NCI-H2081 treated with DMSO at 0.1 percent for 48 hours (cell line): ENCODE measurements around the gene TAF12.
"Not testable (repeated sequence)": the region's sequence is repeated elsewhere in the genome, so short reads cannot be mapped to it uniquely, and the experiment has no call there.

ENCODE experiments used
- DNase-seq: peaks from one replicate; lab custom pipeline; 2025; lab: John Stamatoyannopoulos, UW

TAF12 gene

DNA sequence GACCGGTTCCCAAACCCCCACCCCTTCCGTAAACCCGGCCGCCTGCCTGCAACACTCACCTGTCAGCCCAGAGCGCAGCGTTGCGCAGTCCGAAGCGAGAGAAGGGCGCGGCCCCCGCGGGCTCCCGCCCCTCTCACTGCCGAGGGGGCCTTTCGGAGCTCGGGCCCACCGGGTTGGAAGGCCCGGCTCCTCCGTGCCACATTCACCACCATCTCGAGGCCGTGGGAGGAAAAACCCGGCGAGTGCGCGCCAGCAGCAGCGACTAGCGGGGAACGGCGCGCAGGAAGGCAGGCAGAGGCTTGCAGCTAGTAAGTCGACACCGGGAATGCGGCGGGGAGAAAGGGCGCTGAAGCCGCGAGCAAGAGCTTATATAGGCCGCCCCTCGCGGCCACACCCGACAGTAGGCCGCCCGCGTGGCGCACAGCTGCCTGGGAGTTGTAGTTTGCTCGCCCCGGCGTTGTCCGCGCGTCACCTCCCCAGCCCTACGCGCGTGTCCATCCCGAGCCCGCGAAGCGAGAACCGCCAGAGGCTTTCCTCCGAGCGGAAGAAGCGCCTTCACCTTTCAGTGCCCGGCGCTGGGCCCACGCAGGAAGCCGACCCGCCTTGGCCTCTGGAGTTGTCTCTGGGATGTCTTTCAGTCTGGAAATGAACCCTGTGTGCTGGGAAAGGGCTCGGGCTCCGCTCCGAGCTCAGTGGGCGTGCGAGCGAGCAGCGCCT lies 61.2 kb downstream of the TAF12 start:
- peak; percentile 69 for DNase-seq

DNA sequence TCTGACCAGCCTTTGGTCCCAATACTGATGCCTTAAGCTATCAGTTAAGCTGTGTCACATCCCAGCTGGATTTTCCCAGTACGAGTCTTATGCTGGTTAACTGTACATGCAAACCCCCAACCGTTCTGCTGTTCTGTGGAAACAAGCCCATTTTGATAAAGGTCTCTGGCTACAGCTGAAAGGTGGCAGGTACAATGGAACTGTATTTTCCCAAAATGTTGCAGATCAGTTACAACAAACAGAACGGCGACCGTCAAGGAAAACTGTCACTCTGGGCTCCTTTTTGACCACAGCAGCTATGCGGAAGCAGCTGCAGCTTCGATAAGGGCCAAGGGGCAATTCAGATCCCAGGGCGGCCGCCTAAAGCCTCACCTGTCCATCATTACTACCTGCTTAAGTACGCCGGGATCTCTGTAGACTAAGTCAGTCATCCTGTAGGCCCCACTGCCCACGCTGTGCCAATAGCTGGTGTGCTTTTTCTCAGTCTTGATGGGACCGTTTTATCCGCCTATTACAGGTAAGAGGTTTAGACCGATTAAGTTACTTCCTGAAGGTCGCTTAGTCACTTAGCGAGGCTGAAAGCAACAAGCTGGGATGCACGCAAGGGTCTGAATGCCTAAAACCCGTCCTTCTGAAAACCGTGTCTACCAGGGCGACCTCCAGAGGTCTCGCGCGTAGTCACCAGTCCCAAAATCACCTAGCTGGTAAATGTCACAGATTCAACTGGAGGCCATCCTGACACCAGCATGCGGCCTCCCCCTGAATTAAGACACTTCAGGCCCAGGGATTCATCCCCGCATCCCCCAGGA lies 61.9 kb downstream of the TAF12 start:
- no peak for DNase-seq

DNA sequence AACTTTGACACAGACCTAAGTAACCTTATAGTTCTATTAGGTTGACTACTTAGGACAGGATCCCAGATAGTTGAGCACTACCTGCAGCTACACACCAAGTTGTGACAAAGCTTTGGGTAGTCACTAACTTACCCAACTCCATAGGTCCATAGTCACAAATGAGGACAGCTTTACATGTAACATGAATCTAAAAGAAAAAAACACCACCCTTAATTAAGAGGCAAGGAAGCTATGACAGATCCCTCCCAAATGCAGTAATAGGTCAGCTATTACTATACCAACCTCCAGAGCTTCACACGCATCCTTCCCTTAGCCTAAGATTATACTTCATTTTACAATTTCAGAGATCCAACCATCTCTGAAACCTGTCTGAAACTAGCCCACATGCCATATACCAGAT lies 63.5 kb downstream of the TAF12 start:
- DNase-seq, result no peak

DNA sequence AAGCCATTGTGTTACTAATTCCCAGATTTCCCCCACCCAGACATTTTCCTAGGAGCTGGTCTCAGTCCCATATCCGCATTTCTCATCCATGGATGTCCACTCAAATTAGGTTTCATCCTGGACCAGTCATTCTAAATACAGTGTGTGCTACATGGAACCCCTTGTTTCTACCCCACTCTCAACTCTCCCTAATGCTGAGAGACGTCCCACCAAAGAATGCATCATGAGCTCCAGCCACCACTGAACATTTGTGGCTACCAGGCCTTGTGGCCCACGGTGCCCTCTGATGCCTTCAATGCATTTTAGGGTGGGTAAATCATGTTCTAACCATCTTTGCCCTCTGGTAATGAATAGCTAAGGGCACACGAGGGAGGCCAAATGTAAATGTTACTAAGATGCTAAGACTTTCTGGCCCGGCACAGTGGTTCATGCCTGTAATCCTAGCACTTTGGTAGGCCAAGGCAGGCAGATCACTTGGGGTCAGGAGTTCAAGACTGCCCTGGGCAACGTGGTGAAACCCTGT lies 64.1 kb downstream of the TAF12 start:
- no peak for DNase-seq

DNA sequence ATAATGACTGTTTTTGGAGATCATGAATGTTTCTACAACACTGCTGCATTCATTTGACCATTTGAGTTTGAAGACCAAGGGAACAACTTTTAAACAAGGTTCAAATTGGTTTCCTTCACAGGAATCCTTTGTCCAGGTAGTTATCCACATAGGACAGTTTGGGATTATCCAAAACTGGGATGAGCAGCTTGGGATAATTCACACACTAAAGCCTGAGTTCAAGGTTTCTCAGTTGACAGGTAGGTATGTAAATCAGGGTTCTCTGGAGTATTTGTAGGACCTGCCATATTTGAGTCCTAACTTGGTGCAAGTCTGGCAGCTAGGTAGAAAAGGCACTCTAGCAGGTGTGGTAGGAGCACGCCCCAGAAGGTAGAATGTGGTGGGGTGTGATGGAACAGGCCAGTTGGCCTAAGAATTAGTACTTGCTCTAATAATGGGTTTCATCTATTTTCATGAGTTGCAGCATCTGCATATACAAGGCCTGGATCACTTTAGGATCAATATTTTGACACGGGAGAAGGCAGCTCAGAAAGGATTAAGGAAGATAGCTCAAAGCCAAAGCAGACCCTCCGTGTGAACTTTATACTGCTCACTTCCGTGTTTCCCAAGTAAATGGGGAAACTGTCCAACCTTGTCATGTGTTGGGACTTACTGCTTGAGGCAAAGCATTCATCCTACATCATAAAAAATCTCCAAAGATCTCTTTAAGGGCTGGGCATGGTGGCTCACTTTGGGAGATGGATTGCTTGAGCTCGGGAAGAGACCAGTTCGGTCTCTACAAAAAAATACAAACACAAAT lies 64.9 kb downstream of the TAF12 start:
- no peak for DNase-seq

DNA sequence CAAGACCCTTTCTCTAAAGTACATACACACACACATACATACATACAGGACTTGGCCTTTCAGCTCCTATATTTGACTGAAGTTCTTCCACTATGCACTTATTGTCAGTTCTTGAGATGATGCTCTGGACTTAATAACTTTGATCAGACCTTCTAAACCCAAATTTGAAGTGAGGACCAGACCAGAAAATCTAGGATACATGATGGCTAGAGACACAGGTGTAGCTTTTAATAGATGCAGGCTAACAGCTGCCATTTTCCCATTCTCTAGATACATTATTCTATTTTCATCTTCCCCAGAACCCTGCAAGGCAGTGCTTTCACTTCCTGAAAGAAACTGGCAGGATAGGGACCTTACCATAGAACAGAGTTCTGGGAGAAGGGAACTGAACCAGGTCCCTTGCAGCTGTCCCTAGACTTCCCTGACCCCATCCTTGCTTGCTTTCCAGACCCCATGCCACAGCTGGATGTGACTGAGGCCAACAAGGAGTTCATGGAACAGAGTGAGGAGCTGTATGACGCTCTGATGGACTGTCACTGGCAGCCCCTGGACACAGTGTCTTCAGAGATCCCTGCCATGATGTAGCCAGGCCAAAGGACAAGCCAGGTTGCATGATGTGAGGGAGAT lies 65.7 kb downstream of the TAF12 start:
- DNase-seq, result no peak

DNA sequence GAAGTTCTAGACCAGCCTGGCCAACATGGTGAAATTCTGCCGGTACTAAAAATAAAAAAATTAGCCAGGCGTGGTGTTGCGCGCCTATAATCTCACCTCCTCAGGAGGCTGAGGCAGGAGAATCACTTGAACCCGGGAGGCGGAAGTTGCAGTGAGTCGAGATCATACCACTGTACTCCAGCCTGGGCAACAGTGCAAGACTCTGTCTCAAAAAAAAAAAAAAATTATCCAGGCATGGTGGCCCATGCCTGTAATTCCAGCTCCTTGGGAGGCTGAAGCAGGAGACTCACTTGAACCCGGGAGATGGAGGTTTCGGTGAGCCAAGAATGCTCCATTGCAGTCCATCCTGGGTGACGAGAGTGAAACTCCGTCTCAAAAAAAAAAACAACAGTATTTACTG lies 69.3 kb downstream of the TAF12 start:
- no peak for DNase-seq

DNA sequence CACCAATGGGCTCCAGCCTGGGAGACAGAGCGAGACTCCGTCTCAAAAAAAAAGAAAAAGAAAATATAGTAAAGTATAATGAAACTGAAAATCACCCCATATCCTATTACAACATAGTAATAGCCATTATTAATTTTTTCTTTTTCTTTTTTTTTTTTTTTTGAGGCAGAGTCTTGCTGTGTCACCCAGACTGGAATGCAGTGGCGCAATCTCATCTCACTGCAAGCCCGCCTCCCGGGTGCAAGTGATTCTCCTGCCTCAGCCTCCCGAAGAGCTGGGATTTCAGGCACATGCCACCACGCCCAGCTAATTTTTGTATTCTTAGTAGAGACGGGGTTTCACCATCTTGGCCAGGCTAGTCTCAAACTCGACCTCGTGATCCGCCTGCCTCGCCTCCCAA lies 70.0 kb downstream of the TAF12 start:
- DNase-seq, result not testable (repeated sequence)

DNA sequence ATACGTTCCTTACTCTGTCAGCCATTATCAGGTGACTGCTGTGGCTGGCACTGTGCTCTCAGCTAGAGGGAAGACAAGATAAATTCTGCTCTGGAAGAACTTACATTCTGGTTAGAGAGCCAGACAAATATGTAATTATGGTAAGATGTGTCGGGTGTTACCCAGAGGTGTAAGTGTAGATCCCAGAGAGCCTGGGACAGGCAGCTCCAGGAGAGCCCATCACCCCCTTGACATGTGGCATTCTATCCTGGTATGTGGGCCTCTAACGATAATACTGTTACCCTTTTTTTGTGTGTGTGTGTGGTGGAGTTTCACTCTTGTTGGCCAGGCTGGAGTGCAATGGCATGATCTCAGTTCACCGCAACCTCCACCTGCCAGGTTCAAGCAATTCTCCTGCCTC lies 71.0 kb downstream of the TAF12 start:
- no peak for DNase-seq

DNA sequence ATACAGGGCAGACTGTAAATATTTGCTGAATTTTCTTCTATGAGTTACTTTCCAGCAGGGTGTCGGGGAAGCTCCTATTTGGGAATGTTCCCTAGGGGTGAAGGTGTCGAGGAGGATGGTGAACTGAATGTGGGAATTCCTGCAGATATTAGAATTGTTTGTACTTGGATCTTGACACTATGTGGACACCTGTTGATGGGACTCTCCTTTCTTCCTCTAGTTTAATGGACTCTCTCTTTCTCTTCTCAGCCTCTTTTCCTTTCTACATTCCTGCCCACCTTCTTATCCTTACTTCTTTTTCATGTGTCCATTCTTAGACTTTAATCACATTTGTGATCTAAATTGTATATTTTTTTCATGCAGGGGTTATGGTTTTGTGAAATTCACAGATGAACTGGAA lies 75.9 kb downstream of the TAF12 start:
- no peak for DNase-seq

DNA sequence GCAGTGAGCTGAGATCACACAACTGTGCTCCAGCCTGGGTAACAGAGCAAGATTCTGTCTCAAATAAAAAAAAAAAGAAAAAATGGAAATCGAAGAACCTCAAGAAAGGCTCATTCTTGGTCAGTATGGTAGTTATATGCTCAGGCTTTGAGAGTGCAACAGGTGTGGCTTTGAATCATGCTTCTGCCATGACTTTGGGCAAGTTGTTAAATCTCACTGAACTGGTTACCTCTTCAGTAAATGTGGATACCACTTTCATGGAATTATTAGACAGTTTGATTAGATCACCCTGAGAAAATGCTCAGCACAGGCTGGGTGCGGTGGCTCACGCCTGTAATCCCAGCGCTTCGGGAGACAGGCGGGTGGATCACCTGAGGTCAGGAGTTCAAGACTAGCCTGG lies 77.1 kb downstream of the TAF12 start:
- no peak for DNase-seq

DNA sequence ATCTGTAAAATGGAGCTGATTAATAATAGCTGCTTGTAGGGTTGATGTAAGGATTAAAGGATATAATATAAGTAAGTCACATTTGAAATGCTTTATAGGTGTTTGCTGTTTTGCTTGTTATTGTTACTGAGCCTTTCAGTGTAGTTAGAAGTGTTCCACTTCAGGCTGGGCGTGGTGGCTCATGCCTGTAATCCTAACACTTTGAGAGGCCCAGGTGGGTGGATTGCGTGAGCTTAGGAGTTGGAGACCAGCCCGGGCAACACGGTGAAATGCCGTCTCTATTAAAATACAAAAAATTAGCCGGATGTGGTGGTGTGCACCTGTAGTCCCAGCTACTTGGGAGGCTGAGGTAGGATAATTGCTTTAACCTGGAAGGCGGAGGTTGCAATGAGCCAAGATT lies 77.8 kb downstream of the TAF12 start:
- DNase-seq, result no peak

DNA sequence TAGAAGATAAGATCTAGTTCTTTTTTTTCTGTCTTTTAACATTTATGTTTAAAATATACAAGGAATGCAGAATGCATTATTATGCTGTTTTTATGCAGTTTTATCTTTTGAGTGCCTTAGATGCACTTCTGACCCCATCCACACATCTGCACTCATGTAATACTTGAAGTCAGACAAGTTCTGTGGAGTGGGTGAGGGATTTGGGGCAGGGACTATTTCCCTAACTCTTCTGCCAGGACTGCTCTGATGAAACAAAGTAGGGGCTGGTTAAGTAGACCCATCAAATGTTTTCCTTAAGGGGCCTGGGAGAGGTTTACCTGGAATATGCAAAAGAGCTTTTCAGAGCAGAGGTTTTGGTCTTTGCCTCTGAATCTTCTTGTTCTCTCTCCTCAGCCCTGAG lies 78.6 kb downstream of the TAF12 start:
- DNase-seq, result no peak

DNA sequence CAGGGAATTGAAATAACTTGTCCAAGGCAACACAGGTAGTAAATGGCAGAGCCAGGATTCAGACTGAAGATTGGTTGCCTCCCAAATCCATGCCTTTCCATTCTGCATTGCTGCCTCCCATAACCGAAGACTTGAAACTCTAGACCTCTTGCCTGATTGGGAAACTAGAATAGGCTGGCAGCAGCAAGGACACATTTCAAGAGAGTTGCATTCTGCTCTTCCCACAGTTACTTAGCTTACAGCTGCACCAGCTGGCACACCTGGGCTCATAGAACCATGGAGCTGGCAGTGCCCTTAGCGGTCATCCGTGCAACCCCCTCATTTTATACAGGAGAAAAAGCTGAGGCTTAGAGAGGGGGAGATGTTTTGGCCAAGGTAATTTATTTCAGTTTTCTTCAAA lies 82.0 kb downstream of the TAF12 start:
- DNase-seq, result no peak
